Measurements from ENCODE around the gene RAB3IP.

The RAB3IP gene

DNA sequence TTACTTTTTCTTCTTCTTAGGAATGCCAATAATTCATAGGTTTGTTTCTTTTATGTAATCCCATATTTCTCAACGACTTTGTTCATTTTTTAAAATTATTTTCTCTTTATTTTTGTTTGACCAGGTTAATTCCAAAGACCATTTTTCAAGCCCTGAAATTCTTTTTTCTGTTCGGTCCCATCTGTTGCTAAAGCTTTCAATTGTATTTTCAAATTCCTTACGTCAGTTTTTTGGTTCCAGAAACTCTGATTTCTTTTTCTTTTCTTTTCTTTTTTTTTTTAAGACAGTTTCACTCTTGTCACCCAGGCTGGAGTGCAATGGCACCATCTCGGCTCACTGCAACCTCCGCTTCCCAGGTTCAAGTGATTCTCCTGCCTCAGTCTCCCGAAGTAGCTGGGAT is 27.6 kb downstream of the RAB3IP start:
- no peaks in the 10 kb centered on the region for H3K4me1 ChIP-seq (ENCODE audit: control insufficient read depth, insufficient read depth, low read depth, low read length)
- H2BK15ac ChIP-seq (ENCODE audit: low read depth, poor library complexity, severe bottlenecking): no peak overlapping the region
- no peak overlapping the region for H3K9ac ChIP-seq (ENCODE audit: low read length)
- peaks cover 55% of the 10 kb centered on the region for H3K9me3 ChIP-seq (ENCODE audit: control insufficient read depth, low read length)
- no peak overlapping the region for H2AK5ac ChIP-seq (ENCODE audit: low read length, severe bottlenecking)
- no peak overlapping the region for H2AFZ ChIP-seq (ENCODE audit: low read depth, low read length)
- peaks cover 29% of the 10 kb centered on the region for H3K79me1 ChIP-seq (replicated peaks; ENCODE audit: low read length, poor library complexity, severe bottlenecking)
- no peak overlapping the region for H2BK120ac ChIP-seq (ENCODE audit: low read depth, low read length)
- H3K27ac ChIP-seq (ENCODE audit: low read length, poor library complexity, severe bottlenecking): no peak overlapping the region
- WGBS: 96% methylated on average over 6 of the region's 6 CpGs
- no peak overlapping the region for H3K18ac ChIP-seq (ENCODE audit: low read depth in 1 of 2, low read length in 2 of 2)
- H2BK5ac ChIP-seq (ENCODE audit: low read depth, low read length, poor library complexity, severe bottlenecking): no peak overlapping the region
- H3K14ac ChIP-seq (ENCODE audit: low read length in 2 of 2): no peak overlapping the region
- H3K4me3 ChIP-seq (ENCODE audit: insufficient read depth in 1 of 2, low read depth in 1 of 2, low read length in 2 of 2): no peak overlapping the region
- no peak for DNase-seq
- no peak overlapping the region for H2BK12ac ChIP-seq (ENCODE audit: low read length in 2 of 2)
- no peaks in the 10 kb centered on the region for H3K27me3 ChIP-seq (ENCODE audit: control insufficient read depth in 1 of 2, insufficient read depth in 1 of 2, low read length in 2 of 2)
- H3K4me2 ChIP-seq (ENCODE audit: low read length, poor library complexity, severe bottlenecking): no peak overlapping the region
- no peak overlapping the region for H4K8ac ChIP-seq (ENCODE audit: low read length)
- no peak overlapping the region for H3K23ac ChIP-seq (ENCODE audit: low read length in 2 of 2)
- H3K4ac ChIP-seq (ENCODE audit: low read depth in 1 of 2, low read length in 2 of 2): no peak overlapping the region
- peaks cover 22 to 28% of the 10 kb centered on the region in 2 experiments for H3K36me3 ChIP-seq (ENCODE audit: control insufficient read depth in 1 of 2, insufficient read depth in 2 of 2, low read depth in 1 of 2, low read length in 2 of 2)
- H4K91ac ChIP-seq (ENCODE audit: low read length): no peak overlapping the region

GRCh38 chr12:69779928-69780327 is 41.3 kb downstream of the RAB3IP start:
- Histone ChIP-seq H3K27ac (ENCODE audit: low read length, poor library complexity, severe bottlenecking) (no peak overlapping the region), H3K23ac (ENCODE audit: low read length in 2 of 2) (no peak overlapping the region), H4K8ac (ENCODE audit: low read length) (no peak overlapping the region), H3K14ac (ENCODE audit: low read length in 2 of 2) (no peak overlapping the region), H2BK5ac (ENCODE audit: low read depth, low read length, poor library complexity, severe bottlenecking) (no peak overlapping the region), H2AFZ (ENCODE audit: low read depth, low read length) (no peak overlapping the region), H3K4me3 (ENCODE audit: insufficient read depth in 1 of 2, low read depth in 1 of 2, low read length in 2 of 2) (no peak overlapping the region), H3K79me1 (replicated peaks; ENCODE audit: low read length, poor library complexity, severe bottlenecking) (peaks cover 15% of the 10 kb centered on the region), H3K9ac (ENCODE audit: low read length) (no peak overlapping the region), H2AK5ac (ENCODE audit: low read length, severe bottlenecking) (no peak overlapping the region), H3K4me1 (ENCODE audit: control insufficient read depth, insufficient read depth, low read depth, low read length) (no peaks in the 10 kb centered on the region), H3K18ac (ENCODE audit: low read depth in 1 of 2, low read length in 2 of 2) (no peak overlapping the region), H3K4ac (ENCODE audit: low read depth in 1 of 2, low read length in 2 of 2) (no peak overlapping the region), H3K9me3 (ENCODE audit: control insufficient read depth, low read length) (no peaks in the 10 kb centered on the region), H3K4me2 (ENCODE audit: low read length, poor library complexity, severe bottlenecking) (no peak overlapping the region), H2BK12ac (ENCODE audit: low read length in 2 of 2) (no peak overlapping the region), H3K27me3 (ENCODE audit: control insufficient read depth in 1 of 2, insufficient read depth in 1 of 2, low read length in 2 of 2) (no peaks in the 10 kb centered on the region), H2BK15ac (ENCODE audit: low read depth, poor library complexity, severe bottlenecking) (no peak overlapping the region), H3K36me3 (ENCODE audit: control insufficient read depth in 1 of 2, insufficient read depth in 2 of 2, low read depth in 1 of 2, low read length in 2 of 2) (peaks cover 2 to 7% of the 10 kb centered on the region in 2 experiments), H2BK120ac (ENCODE audit: low read depth, low read length) (no peak overlapping the region), H4K91ac (ENCODE audit: low read length) (no peak overlapping the region)
- peak; percentile 9 for DNase-seq
- 55% methylated on average over 7 of the region's 7 CpGs for WGBS

GRCh38 chr12:69783365-69783764 is 44.7 kb downstream of the RAB3IP start:
- Histone ChIP-seq H3K4ac (ENCODE audit: low read depth in 1 of 2, low read length in 2 of 2) (no peak overlapping the region), H3K9me3 (ENCODE audit: control insufficient read depth, low read length) (no peaks in the 10 kb centered on the region), H3K23ac (ENCODE audit: low read length in 2 of 2) (no peak overlapping the region), H2BK12ac (ENCODE audit: low read length in 2 of 2) (no peak overlapping the region), H3K9ac (ENCODE audit: low read length) (no peak overlapping the region), H2BK5ac (ENCODE audit: low read depth, low read length, poor library complexity, severe bottlenecking) (no peak overlapping the region), H3K4me2 (ENCODE audit: low read length, poor library complexity, severe bottlenecking) (no peak overlapping the region), H4K91ac (ENCODE audit: low read length) (no peak overlapping the region), H3K27me3 (ENCODE audit: control insufficient read depth in 1 of 2, insufficient read depth in 1 of 2, low read length in 2 of 2) (no peaks in the 10 kb centered on the region), H3K36me3 (ENCODE audit: control insufficient read depth in 1 of 2, insufficient read depth in 2 of 2, low read depth in 1 of 2, low read length in 2 of 2) (peaks cover 7 to 12% of the 10 kb centered on the region in 2 experiments), H2AK5ac (ENCODE audit: low read length, severe bottlenecking) (no peak overlapping the region), H3K4me1 (ENCODE audit: control insufficient read depth, insufficient read depth, low read depth, low read length) (no peaks in the 10 kb centered on the region), H3K14ac (ENCODE audit: low read length in 2 of 2) (no peak overlapping the region), H3K79me1 (replicated peaks; ENCODE audit: low read length, poor library complexity, severe bottlenecking) (peaks cover 20% of the 10 kb centered on the region), H3K27ac (ENCODE audit: low read length, poor library complexity, severe bottlenecking) (no peak overlapping the region), H2BK15ac (ENCODE audit: low read depth, poor library complexity, severe bottlenecking) (no peak overlapping the region), H3K18ac (ENCODE audit: low read depth in 1 of 2, low read length in 2 of 2) (no peak overlapping the region), H3K4me3 (ENCODE audit: insufficient read depth in 1 of 2, low read depth in 1 of 2, low read length in 2 of 2) (no peak overlapping the region), H4K8ac (ENCODE audit: low read length) (no peak overlapping the region), H2AFZ (ENCODE audit: low read depth, low read length) (no peak overlapping the region), H2BK120ac (ENCODE audit: low read depth, low read length) (no peak overlapping the region)
- DNase-seq: no peak
- WGBS: 93% methylated on average over 6 of the region's 6 CpGs

- Histone ChIP-seq H3K14ac (ENCODE audit: low read length in 2 of 2) (no peak overlapping the region), H2AFZ (ENCODE audit: low read depth, low read length) (no peak overlapping the region), H3K9me3 (ENCODE audit: control insufficient read depth, low read length) (peaks cover 28% of the 10 kb centered on the region), H3K27ac (ENCODE audit: low read length, poor library complexity, severe bottlenecking) (no peak overlapping the region), H4K91ac (ENCODE audit: low read length) (no peak overlapping the region), H3K9ac (ENCODE audit: low read length) (no peak overlapping the region), H3K79me1 (replicated peaks; ENCODE audit: low read length, poor library complexity, severe bottlenecking) (peaks cover 5% of the 10 kb centered on the region), H3K4ac (ENCODE audit: low read depth in 1 of 2, low read length in 2 of 2) (no peak overlapping the region), H3K4me1 (ENCODE audit: control insufficient read depth, insufficient read depth, low read depth, low read length) (no peaks in the 10 kb centered on the region), H2BK120ac (ENCODE audit: low read depth, low read length) (no peak overlapping the region), H2AK5ac (ENCODE audit: low read length, severe bottlenecking) (no peak overlapping the region), H2BK12ac (ENCODE audit: low read length in 2 of 2) (no peak overlapping the region), H4K8ac (ENCODE audit: low read length) (no peak overlapping the region), H3K36me3 (ENCODE audit: control insufficient read depth in 1 of 2, insufficient read depth in 2 of 2, low read depth in 1 of 2, low read length in 2 of 2) (peaks cover 2 to 19% of the 10 kb centered on the region in 2 experiments), H2BK15ac (ENCODE audit: low read depth, poor library complexity, severe bottlenecking) (no peak overlapping the region), H2BK5ac (ENCODE audit: low read depth, low read length, poor library complexity, severe bottlenecking) (no peak overlapping the region), H3K4me2 (ENCODE audit: low read length, poor library complexity, severe bottlenecking) (no peak overlapping the region), H3K27me3 (ENCODE audit: control insufficient read depth in 1 of 2, insufficient read depth in 1 of 2, low read length in 2 of 2) (no peaks in the 10 kb centered on the region), H3K23ac (ENCODE audit: low read length in 2 of 2) (no peak overlapping the region), H3K4me3 (ENCODE audit: insufficient read depth in 1 of 2, low read depth in 1 of 2, low read length in 2 of 2) (no peak overlapping the region), H3K18ac (ENCODE audit: low read depth in 1 of 2, low read length in 2 of 2) (no peak overlapping the region)
- no peak for DNase-seq
These were observed 50.7 kb downstream of the RAB3IP start for GRCh38 chr12:69789351-69789750.

All from mesenchymal stem cell (in vitro differentiated cells and primary cell).